Fibroblast of lung (primary cell): ENCODE data around the gene SPAG9. TPM values are rescaled to one million over a fixed set of nuclear protein-coding genes. Genes with fewer than 3 reads are reported as not detected.

Experiments
- DNase-seq, 2 donors: peaks; one replicate each; pipeline versions ENCODE4 v3.0.0 to v3.0.0-alpha.2; 2010; ENCODE audit warnings: low read depth in 2 of 2
- H2AFZ ChIP-seq: 2 replicates; pipeline ENCODE4 v1.5.1; 2012; ENCODE audit warnings: low read length, control low read depth, inconsistent platforms
- H3K27ac ChIP-seq: 2 replicates; pipeline ENCODE4 v1.5.1; 2011; ENCODE audit warnings: low read length, control low read depth; ENCODE audit not compliant: insufficient read depth
- H3K27me3 ChIP-seq: 2 replicates; pipeline ENCODE4 v1.5.1; 2011; ENCODE audit warnings: mild to moderate bottlenecking, low read length; ENCODE audit not compliant: control insufficient read depth, insufficient read depth
- H3K36me3 ChIP-seq: 2 replicates; pipeline ENCODE4 v1.5.1; 2011; ENCODE audit warnings: low read length; ENCODE audit not compliant: control insufficient read depth, insufficient read depth
- H3K4me1 ChIP-seq: 2 replicates; pipeline ENCODE4 v1.5.1; 2011; ENCODE audit warnings: low read length; ENCODE audit not compliant: control insufficient read depth, insufficient read depth; ENCODE audit errors: extremely low read depth
- H3K4me2 ChIP-seq: 2 replicates; pipeline ENCODE4 v1.5.1; 2011; ENCODE audit warnings: low read length, control low read depth; ENCODE audit not compliant: insufficient read depth; ENCODE audit errors: extremely low read depth
- H3K4me3 ChIP-seq, 4 experiments: fragments of 200-600 bp in 1 of 4; sonication (generic) in 1 of 4; replicated peaks in 1 of 4; 2 replicates each; pipeline ENCODE4 v1.5.1; 2011 to 2016; ENCODE audit warnings: low read length in 4 of 4, low read depth in 3 of 4, mild to moderate bottlenecking in 3 of 4, control low read depth in 2 of 4, inconsistent platforms in 1 of 4, mixed read lengths in 1 of 4; ENCODE audit not compliant: insufficient read depth in 1 of 4; ENCODE audit errors: control extremely low read depth in 1 of 4
- H3K79me2 ChIP-seq: 2 replicates; pipeline ENCODE4 v1.5.1; 2012; ENCODE audit warnings: mild to moderate bottlenecking, low read length, inconsistent platforms; ENCODE audit not compliant: control insufficient read depth, insufficient read depth
- H3K9ac ChIP-seq: 2 replicates; pipeline ENCODE4 v1.5.1; 2011; ENCODE audit warnings: mild to moderate bottlenecking, low read length, control low read depth; ENCODE audit not compliant: insufficient read depth
- H3K9me3 ChIP-seq: 2 replicates; pipeline ENCODE4 v1.5.1; 2012; ENCODE audit warnings: low read depth, low read length; ENCODE audit not compliant: control insufficient read depth, insufficient read depth
- H4K20me1 ChIP-seq: 2 replicates; pipeline ENCODE4 v1.5.1; 2011; ENCODE audit warnings: low read length; ENCODE audit not compliant: control insufficient read depth, insufficient read depth; ENCODE audit errors: extremely low read depth
- EZH2 ChIP-seq: IDR thresholded peaks from 2 replicates; pipeline ENCODE4 v1.5.1; 2012; ENCODE audit warnings: low read length, control low read depth, mild to moderate bottlenecking; ENCODE audit errors: missing control alignments
- polyA plus RNA-seq, 2 donors: library from polyadenylated mRNA; depleted of rRNA in 1 of 2; stranded (reverse) in 1 of 2; unstranded in 1 of 2; fragments of >200 nt; gene quantifications; 2 replicates each; pipeline ENCODE4 v1.2.1, GENCODE V29; 2011 to 2012; ENCODE audit warnings: missing spikeins in 1 of 2
- total RNA-seq: library from RNA; depleted of rRNA; stranded (reverse); fragments of >200 nt; gene quantifications from 2 replicates; pipeline ENCODE4 v1.2.1, GENCODE V29; 2014
- TF ChIP-seq, protein P1 (sequence below), 2 donors: IDR thresholded peaks in 1 of 2; conservative IDR thresholded peaks in 1 of 2; 1 replicate in 1 of 2; 2 replicates in 1 of 2; pipeline ENCODE4 v1.5.1; 2011 to 2012; ENCODE audit warnings: low read length in 2 of 2, control low read depth in 1 of 2, inconsistent platforms in 1 of 2, low read depth in 1 of 2, mild to moderate bottlenecking in 1 of 2

SPAG9 gene
- total and polyA plus RNA-seq, 2 donors (not counting 1 experiment from before 2014, with no cell fraction given), result 49.8 to 126 TPM

DNA sequence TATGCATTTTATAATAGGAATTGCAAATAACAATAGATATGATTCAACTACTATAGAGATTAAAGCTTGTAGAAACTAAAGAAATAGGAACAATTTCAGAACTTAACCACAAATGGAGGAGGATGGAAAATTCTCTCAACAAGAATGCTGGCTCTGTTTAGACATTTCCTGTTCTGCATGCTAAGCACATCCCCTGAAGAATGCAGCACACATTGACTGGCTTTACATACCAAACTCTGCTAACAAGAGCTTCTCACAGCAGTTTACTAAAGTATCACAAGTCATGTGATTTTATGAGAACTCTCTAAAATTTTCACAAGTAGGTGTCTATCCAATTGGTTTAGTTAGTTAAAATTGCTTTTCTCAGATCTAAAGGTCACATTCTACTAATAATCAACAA lies 85.2 kb downstream of the SPAG9 start:
- H3K9me3 ChIP-seq, result no peaks in the 10 kb centered on the region
- no peak overlapping the region for H3K4me3 ChIP-seq
- TF ChIP-seq, protein P1, sequence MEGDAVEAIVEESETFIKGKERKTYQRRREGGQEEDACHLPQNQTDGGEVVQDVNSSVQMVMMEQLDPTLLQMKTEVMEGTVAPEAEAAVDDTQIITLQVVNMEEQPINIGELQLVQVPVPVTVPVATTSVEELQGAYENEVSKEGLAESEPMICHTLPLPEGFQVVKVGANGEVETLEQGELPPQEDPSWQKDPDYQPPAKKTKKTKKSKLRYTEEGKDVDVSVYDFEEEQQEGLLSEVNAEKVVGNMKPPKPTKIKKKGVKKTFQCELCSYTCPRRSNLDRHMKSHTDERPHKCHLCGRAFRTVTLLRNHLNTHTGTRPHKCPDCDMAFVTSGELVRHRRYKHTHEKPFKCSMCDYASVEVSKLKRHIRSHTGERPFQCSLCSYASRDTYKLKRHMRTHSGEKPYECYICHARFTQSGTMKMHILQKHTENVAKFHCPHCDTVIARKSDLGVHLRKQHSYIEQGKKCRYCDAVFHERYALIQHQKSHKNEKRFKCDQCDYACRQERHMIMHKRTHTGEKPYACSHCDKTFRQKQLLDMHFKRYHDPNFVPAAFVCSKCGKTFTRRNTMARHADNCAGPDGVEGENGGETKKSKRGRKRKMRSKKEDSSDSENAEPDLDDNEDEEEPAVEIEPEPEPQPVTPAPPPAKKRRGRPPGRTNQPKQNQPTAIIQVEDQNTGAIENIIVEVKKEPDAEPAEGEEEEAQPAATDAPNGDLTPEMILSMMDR (conservative IDR thresholded peaks at IDR 0.05 in 1 of 2, IDR thresholded peaks at IDR 0.05 in 1 of 2; ENCODE audit: low read depth in 1 of 2, low read length in 2 of 2), result no peak
- no peak for TF ChIP-seq EZH2
- H3K27me3 ChIP-seq, result no peaks in the 10 kb centered on the region
- H3K36me3 ChIP-seq, result no peaks in the 10 kb centered on the region
- no peaks in the 10 kb centered on the region for H4K20me1 ChIP-seq
- H3K79me2 ChIP-seq, result no peaks in the 10 kb centered on the region
- H3K9ac ChIP-seq, result no peak overlapping the region
- DNase-seq, result peak; percentile 31 to 97
- H2AFZ ChIP-seq, result no peak overlapping the region
- no peak overlapping the region for H3K4me2 ChIP-seq
- no peak overlapping the region for H3K27ac ChIP-seq
- H3K4me1 ChIP-seq, result no peaks in the 10 kb centered on the region

DNA sequence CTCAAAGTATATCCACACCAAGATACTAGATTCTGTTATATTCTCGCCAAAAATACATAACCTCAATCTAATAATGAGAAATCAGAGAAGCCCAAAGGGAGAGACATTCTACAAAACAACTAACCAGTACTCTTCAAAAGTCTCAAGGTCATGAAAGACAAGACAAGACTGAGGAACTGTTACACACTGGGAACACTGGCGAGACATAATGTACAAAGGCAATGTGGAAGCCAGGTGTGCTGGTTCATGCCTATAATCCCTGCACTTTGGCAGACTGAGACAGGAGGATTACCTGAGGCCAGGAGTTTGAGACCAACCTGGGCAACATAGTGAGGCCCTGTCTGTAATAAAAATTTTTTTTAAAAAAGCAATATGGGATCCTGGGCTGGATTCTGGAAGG lies 85.9 kb downstream of the SPAG9 start:
- no peaks in the 10 kb centered on the region for H3K9me3 ChIP-seq
- DNase-seq, result no peak
- no peak overlapping the region for H2AFZ ChIP-seq
- no peak overlapping the region for H3K4me2 ChIP-seq
- H3K36me3 ChIP-seq, result no peaks in the 10 kb centered on the region
- H3K27ac ChIP-seq, result no peak overlapping the region
- H4K20me1 ChIP-seq, result no peaks in the 10 kb centered on the region
- H3K79me2 ChIP-seq, result no peaks in the 10 kb centered on the region
- no peaks in the 10 kb centered on the region for H3K4me1 ChIP-seq
- H3K27me3 ChIP-seq, result no peaks in the 10 kb centered on the region
- TF ChIP-seq EZH2, result no peak
- TF ChIP-seq, protein P1 (conservative IDR thresholded peaks at IDR 0.05 in 1 of 2, IDR thresholded peaks at IDR 0.05 in 1 of 2; ENCODE audit: low read depth in 1 of 2, low read length in 2 of 2), result no peak
- H3K4me3 ChIP-seq, result no peak overlapping the region
- no peak overlapping the region for H3K9ac ChIP-seq

DNA sequence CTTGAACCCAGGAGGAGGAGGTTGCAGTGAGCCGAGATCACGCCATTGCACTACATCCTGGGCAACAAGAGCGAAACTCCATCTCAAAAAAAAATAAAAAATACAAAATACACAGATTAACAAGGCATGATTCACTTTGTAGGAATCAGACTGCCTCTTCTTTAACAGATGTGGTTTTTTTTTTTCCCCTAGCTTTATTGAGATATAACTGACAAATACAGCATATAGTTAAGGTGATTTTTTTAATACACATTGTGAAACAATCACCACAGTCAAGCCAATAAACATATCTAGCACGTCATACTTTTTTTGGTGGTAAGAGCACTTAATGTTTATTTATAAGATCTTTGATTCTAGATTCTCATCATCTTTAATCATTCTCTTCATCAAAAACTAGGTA lies 87.8 kb downstream of the SPAG9 start:
- Histone ChIP-seq H3K4me2 (no peak overlapping the region), H2AFZ (no peak overlapping the region), H3K27me3 (no peaks in the 10 kb centered on the region), H4K20me1 (no peaks in the 10 kb centered on the region), H3K79me2 (no peaks in the 10 kb centered on the region), H3K9me3 (no peaks in the 10 kb centered on the region), H3K27ac (no peak overlapping the region), H3K36me3 (no peaks in the 10 kb centered on the region), H3K9ac (no peak overlapping the region), H3K4me1 (no peaks in the 10 kb centered on the region), H3K4me3 (no peak overlapping the region)
- TF ChIP-seq EZH2, result no peak
- TF ChIP-seq, protein P1 (conservative IDR thresholded peaks at IDR 0.05 in 1 of 2, IDR thresholded peaks at IDR 0.05 in 1 of 2; ENCODE audit: low read depth in 1 of 2, low read length in 2 of 2), result no peak
- DNase-seq, result peak in 1 of 2 donors; percentile 47
